Measurements from ENCODE around the gene AHNAK.
"Not testable (repeated sequence)": the region's sequence is repeated elsewhere in the genome, so short reads cannot be mapped to it uniquely, and the experiment has no call there.

Gene AHNAK

GRCh38 chr11:62450543-62451240, 95.9 kb downstream of the AHNAK start:
- no peak for TF ChIP-seq CTCF (conservative IDR thresholded peaks at IDR 0.05; ENCODE audit: low read depth, low read length)
- H3K27me3 ChIP-seq (ENCODE audit: insufficient read depth, low read depth): no peaks in the 10 kb centered on the region
- H3K4me1 ChIP-seq (ENCODE audit: low read depth, poor library complexity, severe bottlenecking): peaks cover 76% of the 10 kb centered on the region
- H3K4me3 ChIP-seq (IDR thresholded peaks at IDR 0.05; ENCODE audit: insufficient read depth, low read depth, low read length): no peak overlapping the region
- H3K27ac ChIP-seq: peak overlapping the region; percentile 81; the same call in 1 of the 2 replicates
- no peaks in the 10 kb centered on the region for H4K20me1 ChIP-seq (ENCODE audit: insufficient read depth)
- H3K4me2 ChIP-seq: peak overlapping the region; percentile 28; the same call in 1 of the 2 replicates
- H3K79me2 ChIP-seq (ENCODE audit: insufficient read depth, low read depth): no peaks in the 10 kb centered on the region
- no peak overlapping the region for H2AFZ ChIP-seq (ENCODE audit: low read depth)
- H3K36me3 ChIP-seq (ENCODE audit: insufficient read depth): no peaks in the 10 kb centered on the region
- no peak overlapping the region for H3K9ac ChIP-seq

- H3K4me1 ChIP-seq (ENCODE audit: low read depth, poor library complexity, severe bottlenecking): peaks cover 76% of the 10 kb centered on the region
- H3K4me3 ChIP-seq (IDR thresholded peaks at IDR 0.05; ENCODE audit: insufficient read depth, low read depth, low read length): not testable (repeated sequence)
These were observed 96.7 kb downstream of the AHNAK start for GRCh38 chr11:62449912-62450311.

GRCh38 chr11:62449451-62449851, 97.2 kb downstream of the AHNAK start:
- H3K4me3 ChIP-seq (IDR thresholded peaks at IDR 0.05; ENCODE audit: insufficient read depth, low read depth, low read length): no peak overlapping the region
- H3K36me3 ChIP-seq (ENCODE audit: insufficient read depth): no peaks in the 10 kb centered on the region
- no peaks in the 10 kb centered on the region for H4K20me1 ChIP-seq (ENCODE audit: insufficient read depth)
- no peaks in the 10 kb centered on the region for H3K27me3 ChIP-seq (ENCODE audit: insufficient read depth, low read depth)
- H3K4me1 ChIP-seq (ENCODE audit: low read depth, poor library complexity, severe bottlenecking): peaks cover 76% of the 10 kb centered on the region
- no peaks in the 10 kb centered on the region for H3K79me2 ChIP-seq (ENCODE audit: insufficient read depth, low read depth)
- peak overlapping the region; percentile 91 for H3K4me2 ChIP-seq
- no peak overlapping the region for H2AFZ ChIP-seq (ENCODE audit: low read depth)
- no peak for TF ChIP-seq CTCF (conservative IDR thresholded peaks at IDR 0.05; ENCODE audit: low read depth, low read length)
- H3K27ac ChIP-seq: peak overlapping the region; percentile 81
- peak overlapping the region; percentile 17; the same call in 1 of the 2 replicates for H3K9ac ChIP-seq

More at GRCh38 chr11:62449912-62450311, 96.7 kb downstream of the AHNAK start:
- not testable (repeated sequence) for H3K27me3 ChIP-seq (ENCODE audit: insufficient read depth, low read depth); H2AFZ ChIP-seq (ENCODE audit: low read depth); H3K79me2 ChIP-seq (ENCODE audit: insufficient read depth, low read depth); H3K36me3 ChIP-seq (ENCODE audit: insufficient read depth); H4K20me1 ChIP-seq (ENCODE audit: insufficient read depth)
- Histone ChIP-seq H3K27ac (peak overlapping the region; percentile 81), H3K4me2 (peak overlapping the region; percentile 91), H3K9ac (peak overlapping the region; percentile 17; the same call in 1 of the 2 replicates)

- no peaks in the 10 kb centered on the region for H3K79me2 ChIP-seq (ENCODE audit: insufficient read depth, low read depth)
- no peak overlapping the region for H3K4me2 ChIP-seq
- H3K4me3 ChIP-seq (IDR thresholded peaks at IDR 0.05; ENCODE audit: insufficient read depth, low read depth, low read length): no peak overlapping the region
- peaks cover 57% of the 10 kb centered on the region for H3K4me1 ChIP-seq (ENCODE audit: low read depth, poor library complexity, severe bottlenecking)
- H3K27ac ChIP-seq: no peak overlapping the region
- no peaks in the 10 kb centered on the region for H4K20me1 ChIP-seq (ENCODE audit: insufficient read depth)
- no peaks in the 10 kb centered on the region for H3K27me3 ChIP-seq (ENCODE audit: insufficient read depth, low read depth)
- TF ChIP-seq CTCF (conservative IDR thresholded peaks at IDR 0.05; ENCODE audit: low read depth, low read length): no peak
- H3K9ac ChIP-seq: no peak overlapping the region
- H3K36me3 ChIP-seq (ENCODE audit: insufficient read depth): no peaks in the 10 kb centered on the region
- no peak overlapping the region for H2AFZ ChIP-seq (ENCODE audit: low read depth)
These were observed 100.5 kb downstream of the AHNAK start for GRCh38 chr11:62446091-62446490.

- no peaks in the 10 kb centered on the region for H3K36me3 ChIP-seq (ENCODE audit: insufficient read depth)
These were observed 101.3 kb downstream of the AHNAK start for GRCh38 chr11:62445314-62445740.

More at GRCh38 chr11:62445314-62445740, 101.3 kb downstream of the AHNAK start:
- Histone ChIP-seq H3K79me2 (ENCODE audit: insufficient read depth, low read depth) (no peaks in the 10 kb centered on the region), H3K9ac (no peak overlapping the region), H2AFZ (ENCODE audit: low read depth) (no peak overlapping the region), H3K27ac (no peak overlapping the region), H3K4me2 (no peak overlapping the region), H3K4me3 (IDR thresholded peaks at IDR 0.05; ENCODE audit: insufficient read depth, low read depth, low read length) (no peak overlapping the region), H4K20me1 (ENCODE audit: insufficient read depth) (no peaks in the 10 kb centered on the region), H3K27me3 (ENCODE audit: insufficient read depth, low read depth) (no peaks in the 10 kb centered on the region), H3K4me1 (ENCODE audit: low read depth, poor library complexity, severe bottlenecking) (peaks cover 49% of the 10 kb centered on the region)
- TF ChIP-seq CTCF (conservative IDR thresholded peaks at IDR 0.05; ENCODE audit: low read depth, low read length): no peak
